Ishikawa (cell line): ENCODE results near the gene PLXNC1.

Source experiments
- CEBPB ChIP-seq: IDR thresholded peaks from 2 replicates; pipeline ENCODE4 v1.6.1; 2012
- CREB1 ChIP-seq: IDR thresholded peaks from 2 replicates; pipeline ENCODE4 v1.6.1; 2012; ENCODE audit warnings: low read depth
- EGR1 ChIP-seq: IDR thresholded peaks from 2 replicates; pipeline ENCODE4 v1.6.1; 2012
- EP300 ChIP-seq: IDR thresholded peaks from 2 replicates; pipeline ENCODE4 v1.6.1; 2012; ENCODE audit warnings: borderline replicate concordance
- FOXM1 ChIP-seq: IDR thresholded peaks from 2 replicates; pipeline ENCODE4 v1.6.1; 2012; ENCODE audit warnings: low read depth, borderline replicate concordance
- NFIC ChIP-seq: IDR thresholded peaks from 2 replicates; pipeline ENCODE4 v1.6.1; 2012
- TAF1 ChIP-seq: IDR thresholded peaks from 2 replicates; pipeline ENCODE4 v1.6.1; 2012; ENCODE audit warnings: low read depth, mild to moderate bottlenecking
- TCF12 ChIP-seq: IDR thresholded peaks from 2 replicates; pipeline ENCODE4 v1.6.1; 2012; ENCODE audit warnings: low read depth
- TEAD4 ChIP-seq: IDR thresholded peaks from 2 replicates; pipeline ENCODE4 v1.6.1; 2012
- YY1 ChIP-seq: IDR thresholded peaks from 2 replicates; pipeline ENCODE4 v1.6.1; 2012; ENCODE audit warnings: low read depth
- ZBTB7A ChIP-seq: IDR thresholded peaks from 2 replicates; pipeline ENCODE4 v1.6.1; 2012; ENCODE audit warnings: low read depth
- TF ChIP-seq, protein P1 (sequence below): IDR thresholded peaks from 2 replicates; pipeline ENCODE4 v1.6.1; 2012; ENCODE audit warnings: low read depth, mild to moderate bottlenecking

DNA sequence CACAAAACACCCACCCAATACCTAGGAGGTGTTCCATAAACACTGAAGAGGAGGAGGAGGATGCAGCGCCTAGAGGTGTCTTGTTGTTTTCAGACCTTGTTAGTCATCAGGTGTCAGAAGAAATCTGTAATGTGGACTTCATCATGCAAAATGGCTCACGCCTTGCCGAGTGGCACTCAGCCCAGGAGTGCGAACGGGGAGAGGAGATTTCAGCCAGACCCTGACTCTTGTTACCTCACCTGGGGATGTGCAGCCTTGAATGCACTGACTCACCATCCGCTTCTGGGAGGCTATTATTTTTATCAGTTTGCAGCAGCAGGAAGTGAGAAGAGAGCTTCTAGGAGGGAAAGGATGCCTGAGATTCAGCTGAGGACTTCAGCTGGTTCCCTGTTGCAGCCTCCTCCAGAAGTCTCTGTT is 48.2 kb upstream of the PLXNC1 start:
- no peak for TF ChIP-seq TCF12
- no peak for TF ChIP-seq ZBTB7A
- no peak for TF ChIP-seq YY1
- no peak for TF ChIP-seq EGR1
- no peak for TF ChIP-seq EP300
- no peak for TF ChIP-seq CREB1
- TF ChIP-seq TAF1: no peak
- no peak for TF ChIP-seq TEAD4
- TF ChIP-seq, protein P1, sequence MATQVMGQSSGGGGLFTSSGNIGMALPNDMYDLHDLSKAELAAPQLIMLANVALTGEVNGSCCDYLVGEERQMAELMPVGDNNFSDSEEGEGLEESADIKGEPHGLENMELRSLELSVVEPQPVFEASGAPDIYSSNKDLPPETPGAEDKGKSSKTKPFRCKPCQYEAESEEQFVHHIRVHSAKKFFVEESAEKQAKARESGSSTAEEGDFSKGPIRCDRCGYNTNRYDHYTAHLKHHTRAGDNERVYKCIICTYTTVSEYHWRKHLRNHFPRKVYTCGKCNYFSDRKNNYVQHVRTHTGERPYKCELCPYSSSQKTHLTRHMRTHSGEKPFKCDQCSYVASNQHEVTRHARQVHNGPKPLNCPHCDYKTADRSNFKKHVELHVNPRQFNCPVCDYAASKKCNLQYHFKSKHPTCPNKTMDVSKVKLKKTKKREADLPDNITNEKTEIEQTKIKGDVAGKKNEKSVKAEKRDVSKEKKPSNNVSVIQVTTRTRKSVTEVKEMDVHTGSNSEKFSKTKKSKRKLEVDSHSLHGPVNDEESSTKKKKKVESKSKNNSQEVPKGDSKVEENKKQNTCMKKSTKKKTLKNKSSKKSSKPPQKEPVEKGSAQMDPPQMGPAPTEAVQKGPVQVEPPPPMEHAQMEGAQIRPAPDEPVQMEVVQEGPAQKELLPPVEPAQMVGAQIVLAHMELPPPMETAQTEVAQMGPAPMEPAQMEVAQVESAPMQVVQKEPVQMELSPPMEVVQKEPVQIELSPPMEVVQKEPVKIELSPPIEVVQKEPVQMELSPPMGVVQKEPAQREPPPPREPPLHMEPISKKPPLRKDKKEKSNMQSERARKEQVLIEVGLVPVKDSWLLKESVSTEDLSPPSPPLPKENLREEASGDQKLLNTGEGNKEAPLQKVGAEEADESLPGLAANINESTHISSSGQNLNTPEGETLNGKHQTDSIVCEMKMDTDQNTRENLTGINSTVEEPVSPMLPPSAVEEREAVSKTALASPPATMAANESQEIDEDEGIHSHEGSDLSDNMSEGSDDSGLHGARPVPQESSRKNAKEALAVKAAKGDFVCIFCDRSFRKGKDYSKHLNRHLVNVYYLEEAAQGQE: no peak
- TF ChIP-seq CEBPB: no peak
- no peak for TF ChIP-seq NFIC
- no peak for TF ChIP-seq FOXM1
